Activated CD8-positive, alpha-beta T cell treated with anti-CD3 and anti-CD28 coated beads for 36 hours (primary cell): ENCODE results near the gene SHTN1. TPM values are rescaled to one million over a fixed set of nuclear protein-coding genes. Genes with fewer than 3 reads are reported as not detected.

ENCODE experiments used
- ATAC-seq: fragments of 200-7000 bp; cut with Tn5 transposase; one replicate; pipeline ENCODE4 v1.10.0; 2021; ENCODE audit warnings: mild to moderate bottlenecking, moderate library complexity
- CTCF ChIA-PET: fragments of 350-600 bp; sonication (Branson Sonifier 250); formaldehyde crosslinking; loops from one replicate; lab custom pipeline; 2021; ENCODE audit warnings: antibody characterized with exemption; lab: Charles Lee
- POLR2A ChIA-PET: fragments of 350-600 bp; sonication (Branson Sonifier 250); formaldehyde crosslinking; loops from one replicate; lab custom pipeline; 2021; ENCODE audit warnings: antibody characterized with exemption; lab: Charles Lee
- DNase-seq: peaks from one replicate; pipeline ENCODE4 v3.0.0-alpha.2; 2020
- H3K27ac Mint-ChIP-seq: one replicate; pipeline ENCODE4 v1.8.0; 2021; ENCODE audit warnings: mild to moderate bottlenecking, mixed read lengths
- H3K27me3 Mint-ChIP-seq: one replicate; pipeline ENCODE4 v1.8.0; 2021; ENCODE audit warnings: mixed read lengths
- H3K36me3 Mint-ChIP-seq: one replicate; pipeline ENCODE4 v1.8.0; 2021; ENCODE audit warnings: low read depth, mixed read lengths
- H3K4me1 Mint-ChIP-seq: one replicate; pipeline ENCODE4 v1.8.0; 2021; ENCODE audit warnings: low read depth, mixed read lengths
- H3K4me3 Mint-ChIP-seq: one replicate; pipeline ENCODE4 v1.8.0; 2021; ENCODE audit warnings: mild to moderate bottlenecking, moderate library complexity, mixed read lengths
- H3K9me3 Mint-ChIP-seq: one replicate; pipeline ENCODE4 v1.8.0; 2021; ENCODE audit warnings: mixed read lengths
- intact Hi-C: fragments of 100-400 bp; cut with micrococcal nuclease; formaldehyde crosslinking; loops from one replicate; pipeline ENCODE4 v1.10.0; 2022
- total RNA-seq, 2 experiments: library from RNA; stranded (reverse); gene quantifications; one replicate each; pipeline ENCODE4 v1.2.3, GENCODE V29; 2021
- TF ChIP-seq, protein P1 (sequence below): fragments of 200-600 bp; IDR thresholded peaks from one replicate; pipeline ENCODE4 v1.8.0; 2022; ENCODE audit warnings: antibody characterized with exemption, mild to moderate bottlenecking

Gene SHTN1
- total RNA-seq, 2 experiments from 2014 or later = not detected

GRCh38 chr10:116864436-116864835 lies 140.6 kb downstream of the SHTN1 start:
- ATAC-seq (no peak), DNase-seq (no peak)
- Mint-ChIP-seq H3K36me3 (no peaks in the 10 kb centered on the region), H3K9me3 (no peaks in the 10 kb centered on the region), H3K27me3 (peaks cover 3% of the 10 kb centered on the region), H3K27ac (no peak overlapping the region), H3K4me1 (no peaks in the 10 kb centered on the region), H3K4me3 (no peak overlapping the region)
- intact Hi-C loops = no loop called here
- POLR2A ChIA-PET = no interaction called here
- TF ChIP-seq, protein P1, sequence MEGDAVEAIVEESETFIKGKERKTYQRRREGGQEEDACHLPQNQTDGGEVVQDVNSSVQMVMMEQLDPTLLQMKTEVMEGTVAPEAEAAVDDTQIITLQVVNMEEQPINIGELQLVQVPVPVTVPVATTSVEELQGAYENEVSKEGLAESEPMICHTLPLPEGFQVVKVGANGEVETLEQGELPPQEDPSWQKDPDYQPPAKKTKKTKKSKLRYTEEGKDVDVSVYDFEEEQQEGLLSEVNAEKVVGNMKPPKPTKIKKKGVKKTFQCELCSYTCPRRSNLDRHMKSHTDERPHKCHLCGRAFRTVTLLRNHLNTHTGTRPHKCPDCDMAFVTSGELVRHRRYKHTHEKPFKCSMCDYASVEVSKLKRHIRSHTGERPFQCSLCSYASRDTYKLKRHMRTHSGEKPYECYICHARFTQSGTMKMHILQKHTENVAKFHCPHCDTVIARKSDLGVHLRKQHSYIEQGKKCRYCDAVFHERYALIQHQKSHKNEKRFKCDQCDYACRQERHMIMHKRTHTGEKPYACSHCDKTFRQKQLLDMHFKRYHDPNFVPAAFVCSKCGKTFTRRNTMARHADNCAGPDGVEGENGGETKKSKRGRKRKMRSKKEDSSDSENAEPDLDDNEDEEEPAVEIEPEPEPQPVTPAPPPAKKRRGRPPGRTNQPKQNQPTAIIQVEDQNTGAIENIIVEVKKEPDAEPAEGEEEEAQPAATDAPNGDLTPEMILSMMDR = no peak
- CTCF ChIA-PET = no interaction called here

- DNase-seq = no peak
- Mint-ChIP-seq H3K9me3 (peaks cover 3% of the 10 kb centered on the region), H3K36me3 (no peaks in the 10 kb centered on the region), H3K27me3 (no peaks in the 10 kb centered on the region), H3K4me1 (no peaks in the 10 kb centered on the region), H3K4me3 (no peak overlapping the region), H3K27ac (no peak overlapping the region)
- ChIA-PET POLR2A (no interaction called here), CTCF (interaction anchor here (0.9 kb wide), 1 partner anchor 273 kb away, joined by 3 read pairs; no protein-coding TSS in a partner anchor)
- no peak for ATAC-seq
- intact Hi-C loops = no loop called here
- TF ChIP-seq, protein P1 = no peak
These were observed 143.2 kb downstream of the SHTN1 start for GRCh38 chr10:116861796-116862195.

- DNase-seq (no peak), ATAC-seq (no peak)
- Mint-ChIP-seq H3K9me3 (peaks cover 6% of the 10 kb centered on the region), H3K36me3 (no peaks in the 10 kb centered on the region), H3K4me3 (no peak overlapping the region), H3K27ac (no peak overlapping the region), H3K27me3 (no peaks in the 10 kb centered on the region), H3K4me1 (no peaks in the 10 kb centered on the region)
- ChIA-PET CTCF (no interaction called here), POLR2A (interaction anchor here (0.9 kb wide), 1 partner anchor 17 kb away, joined by 4 read pairs; no protein-coding TSS in a partner anchor)
- intact Hi-C loops = no loop called here
- TF ChIP-seq, protein P1 = no peak
These were observed 147.8 kb downstream of the SHTN1 start for GRCh38 chr10:116857156-116857555.

DNA sequence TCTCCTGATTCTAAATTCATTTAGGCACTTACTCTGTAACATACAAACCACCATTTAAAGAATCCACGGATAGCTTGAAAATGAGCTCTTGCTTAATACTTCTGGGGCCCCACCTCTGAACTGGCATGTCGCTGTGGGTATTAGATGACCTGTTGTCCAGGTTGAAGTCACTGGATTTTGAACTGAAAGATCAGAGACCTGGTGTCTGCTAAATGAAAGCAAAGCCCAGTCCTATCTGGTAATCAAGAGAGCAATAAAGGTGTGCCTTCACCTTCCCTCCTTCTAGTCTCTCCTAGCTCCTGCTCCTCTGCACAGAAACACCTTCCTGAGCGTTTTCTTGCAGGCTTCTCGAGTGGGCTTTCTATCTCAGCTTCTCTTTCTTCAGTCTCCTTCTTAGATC lies 151.3 kb downstream of the SHTN1 start:
- ChIA-PET CTCF (no interaction called here), POLR2A (no interaction called here)
- TF ChIP-seq, protein P1 = no peak
- no peaks in the 10 kb centered on the region for H3K4me1 Mint-ChIP-seq
- ATAC-seq (no peak), DNase-seq (no peak)
- peaks cover 23% of the 10 kb centered on the region for H3K27me3 Mint-ChIP-seq
- peaks cover 6% of the 10 kb centered on the region for H3K9me3 Mint-ChIP-seq
- no peak overlapping the region for H3K4me3 Mint-ChIP-seq
- H3K36me3 Mint-ChIP-seq = no peaks in the 10 kb centered on the region
- intact Hi-C loops = no loop called here
- H3K27ac Mint-ChIP-seq = no peak overlapping the region

DNA sequence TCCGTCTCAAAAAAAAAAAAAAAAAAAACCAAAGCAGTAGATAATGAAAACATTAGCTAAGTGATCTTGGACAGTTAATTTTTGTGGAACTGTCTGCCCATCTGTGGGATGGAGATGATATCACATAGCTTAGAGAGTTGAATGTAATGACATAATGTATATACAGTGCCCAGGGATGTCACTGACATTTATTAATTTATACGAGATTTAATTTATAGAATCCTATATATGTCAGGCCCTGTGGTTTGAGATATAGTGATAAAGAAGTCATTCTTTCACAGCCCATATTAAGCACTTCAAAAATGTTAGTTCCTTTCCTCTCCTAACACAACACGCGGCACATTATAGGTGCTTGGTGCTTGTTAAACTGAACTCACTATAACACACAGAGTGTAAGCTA lies 151.7 kb downstream of the SHTN1 start:
- no peaks in the 10 kb centered on the region for H3K36me3 Mint-ChIP-seq
- H3K4me3 Mint-ChIP-seq = no peak overlapping the region
- H3K9me3 Mint-ChIP-seq = peaks cover 6% of the 10 kb centered on the region
- ATAC-seq = no peak
- DNase-seq = no peak
- H3K4me1 Mint-ChIP-seq = peaks cover 1% of the 10 kb centered on the region
- H3K27me3 Mint-ChIP-seq = peaks cover 27% of the 10 kb centered on the region
- ChIA-PET CTCF (no interaction called here), POLR2A (no interaction called here)
- no peak overlapping the region for H3K27ac Mint-ChIP-seq
- intact Hi-C loops = no loop called here
- TF ChIP-seq, protein P1 = no peak
